ENCODE measurements around the gene KCNE1.

- TF ChIP-seq NFIC (IDR thresholded peaks at IDR 0.05; ENCODE audit: low read length) (no peak), ZNF775 (CRISPR knock-in tag; IDR thresholded peaks at IDR 0.05; ENCODE audit: borderline replicate concordance) (no peak), ZNF274 (CRISPR knock-in tag; IDR thresholded peaks at IDR 0.05) (no peak), ESRRA (CRISPR knock-in tag; IDR thresholded peaks at IDR 0.05; ENCODE audit: low read depth) (no peak), POLR2A (IDR thresholded peaks at IDR 0.05; ENCODE audit: insufficient read depth in 1 of 2, low read depth in 2 of 2, low read length in 2 of 2) (no peak), ZNF12 (CRISPR knock-in tag; IDR thresholded peaks at IDR 0.05) (no peak), ELF3 (CRISPR knock-in tag; IDR thresholded peaks at IDR 0.05) (no peak), ZNF275 (CRISPR knock-in tag; IDR thresholded peaks at IDR 0.05; ENCODE audit: borderline replicate concordance) (no peak), ZNF784 (CRISPR knock-in tag; IDR thresholded peaks at IDR 0.05; ENCODE audit: borderline replicate concordance) (no peak)
- TF ChIP-seq, protein P1, sequence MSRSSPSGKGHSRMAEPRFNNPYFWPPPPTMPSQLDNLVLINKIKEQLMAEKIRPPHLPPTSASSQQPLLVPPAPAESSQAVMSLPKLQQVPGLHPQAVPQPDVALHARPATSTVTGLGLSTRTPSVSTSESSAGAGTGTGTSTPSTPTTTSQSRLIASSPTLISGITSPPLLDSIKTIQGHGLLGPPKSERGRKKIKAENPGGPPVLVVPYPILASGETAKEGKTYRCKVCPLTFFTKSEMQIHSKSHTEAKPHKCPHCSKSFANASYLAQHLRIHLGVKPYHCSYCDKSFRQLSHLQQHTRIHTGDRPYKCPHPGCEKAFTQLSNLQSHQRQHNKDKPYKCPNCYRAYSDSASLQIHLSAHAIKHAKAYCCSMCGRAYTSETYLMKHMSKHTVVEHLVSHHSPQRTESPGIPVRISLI (CRISPR knock-in tag; IDR thresholded peaks at IDR 0.05; ENCODE audit: borderline replicate concordance) = no peak
These were observed 41.3 kb upstream of the KCNE1 start for GRCh38 chr21:34553151-34553952.
